Glutamatergic neuron (in vitro differentiated cells): ENCODE data around the gene FAM114A1. TPM values are rescaled to one million over a fixed set of nuclear protein-coding genes. Genes with fewer than 3 reads are reported as not detected.

Experiments used
- DNase-seq: peaks from one replicate; pipeline ENCODE4 v3.0.0; 2022
- H3K27ac Mint-ChIP-seq: one replicate; pipeline ENCODE4 v1.8.0; 2020; ENCODE audit warnings: mild to moderate bottlenecking, mixed read lengths, inconsistent platforms; ENCODE audit not compliant: unreplicated experiment
- H3K27me3 Mint-ChIP-seq: one replicate; pipeline ENCODE4 v1.8.0; 2020; ENCODE audit warnings: mild to moderate bottlenecking, moderate library complexity, mixed read lengths, inconsistent platforms; ENCODE audit not compliant: unreplicated experiment
- H3K36me3 Mint-ChIP-seq: one replicate; pipeline ENCODE4 v1.8.0; 2020; ENCODE audit warnings: mild to moderate bottlenecking, mixed read lengths, inconsistent platforms; ENCODE audit not compliant: unreplicated experiment
- H3K4me1 Mint-ChIP-seq: one replicate; pipeline ENCODE4 v1.8.0; 2020; ENCODE audit warnings: mild to moderate bottlenecking, low read depth, mixed read lengths, inconsistent platforms; ENCODE audit not compliant: unreplicated experiment
- H3K4me3 Mint-ChIP-seq: one replicate; pipeline ENCODE4 v1.8.0; 2020; ENCODE audit warnings: mild to moderate bottlenecking, mixed read lengths, inconsistent platforms; ENCODE audit not compliant: unreplicated experiment
- H3K9me3 Mint-ChIP-seq: one replicate; pipeline ENCODE4 v1.8.0; 2020; ENCODE audit warnings: mild to moderate bottlenecking, moderate library complexity, mixed read lengths, inconsistent platforms; ENCODE audit not compliant: unreplicated experiment
- CTCF ChIP-seq: fragments of 200-600 bp; sonication (generic); IDR thresholded peaks from one replicate; pipeline ENCODE4 v1.5.0; 2021; ENCODE audit not compliant: partially characterized antibody, unreplicated experiment
- microRNA-seq: library from miRNA; unstranded; fragments of <30 nt; microRNA quantifications from one replicate; pipeline ENCODE4, GENCODE V29; 2020; ENCODE audit not compliant: unreplicated experiment
- total RNA-seq: library from RNA; stranded (reverse); fragmentation: NEBNext Ultra II Directional; extraction: Animal tissue kit (Norgen Biotek cat#: 25700); gene quantifications from one replicate; pipeline ENCODE4 v1.2.1, GENCODE V29; 2021; ENCODE audit not compliant: unreplicated experiment

FAM114A1 gene
- total RNA-seq, 1 donor from 2014 or later = 1.0 TPM

- no peak overlapping the region for H3K27ac Mint-ChIP-seq
- H3K9me3 Mint-ChIP-seq = no peaks in the 10 kb centered on the region
- peaks cover 1% of the 10 kb centered on the region for H3K4me1 Mint-ChIP-seq
- TF ChIP-seq CTCF = no peak
- H3K27me3 Mint-ChIP-seq = no peaks in the 10 kb centered on the region
- no peak overlapping the region for H3K4me3 Mint-ChIP-seq
- no peak for DNase-seq
- H3K36me3 Mint-ChIP-seq = no peaks in the 10 kb centered on the region
Measured at GRCh38 chr4:38989487-38989886, 121.9 kb downstream of the FAM114A1 start.

GRCh38 chr4:38990241-38990640 is 122.6 kb downstream of the FAM114A1 start:
- H3K27me3 Mint-ChIP-seq = no peaks in the 10 kb centered on the region
- H3K36me3 Mint-ChIP-seq = no peaks in the 10 kb centered on the region
- H3K4me1 Mint-ChIP-seq = peaks cover 1% of the 10 kb centered on the region
- H3K9me3 Mint-ChIP-seq = no peaks in the 10 kb centered on the region
- no peak overlapping the region for H3K27ac Mint-ChIP-seq
- no peak for TF ChIP-seq CTCF
- no peak for DNase-seq
- no peak overlapping the region for H3K4me3 Mint-ChIP-seq

- no peaks in the 10 kb centered on the region for H3K27me3 Mint-ChIP-seq
- H3K9me3 Mint-ChIP-seq = no peaks in the 10 kb centered on the region
- no peak overlapping the region for H3K27ac Mint-ChIP-seq
- no peak overlapping the region for H3K4me3 Mint-ChIP-seq
- no peaks in the 10 kb centered on the region for H3K36me3 Mint-ChIP-seq
- H3K4me1 Mint-ChIP-seq = no peaks in the 10 kb centered on the region
- no peak for DNase-seq
- TF ChIP-seq CTCF = no peak
Measured at GRCh38 chr4:38993683-38994082, 126.1 kb downstream of the FAM114A1 start.

- Mint-ChIP-seq H3K4me1 (no peaks in the 10 kb centered on the region), H3K36me3 (no peaks in the 10 kb centered on the region), H3K9me3 (no peaks in the 10 kb centered on the region), H3K4me3 (no peak overlapping the region), H3K27me3 (no peaks in the 10 kb centered on the region), H3K27ac (no peak overlapping the region)
- TF ChIP-seq CTCF = no peak
- DNase-seq = no peak
Measured at GRCh38 chr4:38994135-38994534, 126.5 kb downstream of the FAM114A1 start.

Small RNA genes lying within 50 kb of the gene (microRNA-seq; reads per million reads assigned to microRNA genes)
- gene MIR574 = 26.7 reads per million, percentile 61 among the genes with 10 or more reads in this experiment

Other genes starting within 250 kb of the FAM114A1 start
- 38.4 TPM for gene KLF3, start 203.6 kb upstream of the FAM114A1 start, total RNA-seq
- not detected for gene TLR10, start 84.8 kb upstream of the FAM114A1 start, total RNA-seq
- not detected for gene TLR1, start 63.0 kb upstream of the FAM114A1 start, total RNA-seq
- gene TLR6, start 11.0 kb upstream of the FAM114A1 start, total RNA-seq = not detected
- not detected for gene TMEM156, start 164.6 kb downstream of the FAM114A1 start, total RNA-seq
- 11.5 TPM for gene KLHL5, start 194.4 kb downstream of the FAM114A1 start, total RNA-seq